Measurements from ENCODE around the gene TMEM131.
"Not testable (repeated sequence)": the region's sequence is repeated elsewhere in the genome, so short reads cannot be mapped to it uniquely, and the experiment has no call there.

The TMEM131 gene

DNA sequence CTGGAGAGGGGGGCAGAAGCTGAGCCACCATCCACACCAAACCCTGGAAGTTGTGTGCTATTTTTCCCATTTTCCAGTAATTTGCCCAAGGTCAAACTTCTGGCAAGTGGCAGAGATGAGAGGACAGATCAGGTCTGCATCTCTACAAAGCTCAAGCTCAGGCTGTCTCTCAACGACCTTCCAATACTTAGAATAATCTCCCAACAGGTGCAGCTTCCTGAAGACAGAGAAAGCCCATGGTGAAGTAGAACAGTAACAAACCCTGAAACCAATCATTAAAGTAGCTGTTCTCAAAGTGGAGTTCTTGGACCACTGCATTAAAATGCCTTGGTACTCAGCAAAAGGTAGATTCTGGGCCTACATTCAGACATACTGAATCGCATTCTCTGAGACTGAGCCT is 37.6 kb downstream of the TMEM131 start:
- no peak for DNase-seq

DNA sequence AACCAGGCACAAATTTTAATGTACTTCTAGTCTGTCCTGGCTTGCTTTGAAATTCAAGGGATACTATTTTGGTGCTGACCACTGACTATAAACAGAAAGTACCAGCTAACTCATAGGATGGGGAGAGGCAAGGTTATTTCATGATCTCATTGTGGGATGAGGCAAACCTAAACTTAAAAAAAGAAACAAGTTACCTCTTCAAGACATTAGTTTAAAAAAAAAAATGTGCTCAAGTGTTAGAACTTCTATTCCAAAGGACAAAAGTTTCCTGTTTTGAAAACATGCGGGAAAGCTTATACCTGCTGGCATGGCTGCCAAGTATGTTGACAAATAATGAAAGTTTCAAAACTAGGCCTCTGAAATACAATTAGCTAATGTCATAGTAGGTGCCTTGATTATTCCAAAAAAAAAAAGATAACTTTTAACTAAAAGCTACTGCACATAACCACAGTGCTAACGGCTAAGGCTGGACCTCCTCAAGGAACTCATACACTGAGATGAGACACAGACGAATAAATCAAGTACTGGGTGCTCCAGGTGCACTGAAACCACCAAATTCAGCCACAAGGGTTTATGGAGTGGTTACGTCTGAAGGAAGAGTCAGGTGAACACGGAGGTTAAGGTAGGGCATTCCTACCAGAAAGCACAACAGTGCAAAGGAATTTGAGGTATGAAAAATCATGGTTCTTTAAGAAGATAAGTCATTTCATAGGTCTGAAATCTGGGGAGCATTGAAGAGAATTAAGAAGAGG is 38.1 kb downstream of the TMEM131 start:
- DNase-seq, result no peak

DNA sequence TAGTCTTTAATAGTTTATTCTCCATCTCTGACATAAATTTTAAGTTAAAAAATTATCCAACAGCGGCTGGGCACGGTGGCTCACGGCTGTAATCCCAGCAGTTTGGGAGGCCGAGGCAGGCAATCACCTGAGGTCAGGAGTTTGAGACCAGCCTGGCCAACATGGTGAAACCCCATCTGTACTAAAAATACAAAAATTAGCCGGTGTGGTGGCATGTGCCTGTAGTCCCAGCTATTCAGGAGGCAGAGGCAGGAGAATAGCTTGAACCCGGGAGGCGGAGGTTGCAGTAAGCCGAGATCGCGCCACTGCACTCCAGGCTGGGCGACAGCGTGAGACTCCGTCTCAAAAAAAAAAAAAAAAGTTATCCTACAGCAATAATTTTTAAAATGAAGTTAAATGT is 39.0 kb downstream of the TMEM131 start:
- not testable (repeated sequence) for DNase-seq

DNA sequence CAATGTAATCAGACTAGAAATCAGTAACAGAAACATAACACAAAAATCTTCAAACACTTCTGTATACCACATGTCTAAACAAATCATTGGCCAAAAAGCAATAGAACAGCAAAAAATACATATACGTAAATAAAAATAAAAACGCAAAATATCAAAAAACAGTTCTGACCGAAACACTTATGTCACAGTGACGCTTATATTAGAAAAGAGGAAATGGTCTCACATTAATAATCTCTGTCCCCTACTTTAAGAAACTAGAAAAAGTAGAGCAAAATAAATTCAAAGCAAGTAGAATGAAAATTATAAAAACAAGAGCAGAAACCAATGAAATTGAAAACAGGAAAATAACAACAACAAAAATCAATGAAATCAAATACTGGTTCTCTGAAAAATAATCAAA is 41.9 kb downstream of the TMEM131 start:
- DNase-seq, result no peak

DNA sequence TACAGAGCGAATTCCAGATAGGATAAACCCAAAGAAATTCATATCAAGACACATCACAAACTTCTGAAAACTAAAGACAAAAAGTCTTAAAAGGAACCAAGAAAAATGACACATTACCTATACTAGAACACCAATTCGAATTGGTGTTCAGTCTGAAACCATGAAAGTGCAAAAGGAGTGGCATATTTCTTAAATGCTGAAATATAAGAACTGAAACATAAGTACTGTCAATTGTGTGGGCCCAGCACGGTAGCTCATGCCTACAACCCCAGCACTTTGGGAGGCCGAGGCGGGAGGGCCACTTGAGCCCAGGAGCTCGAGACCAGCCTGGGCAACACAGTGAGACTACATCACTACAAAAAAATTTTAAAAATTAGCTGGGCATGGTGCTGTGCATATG is 43.4 kb downstream of the TMEM131 start:
- DNase-seq, result no peak

DNA sequence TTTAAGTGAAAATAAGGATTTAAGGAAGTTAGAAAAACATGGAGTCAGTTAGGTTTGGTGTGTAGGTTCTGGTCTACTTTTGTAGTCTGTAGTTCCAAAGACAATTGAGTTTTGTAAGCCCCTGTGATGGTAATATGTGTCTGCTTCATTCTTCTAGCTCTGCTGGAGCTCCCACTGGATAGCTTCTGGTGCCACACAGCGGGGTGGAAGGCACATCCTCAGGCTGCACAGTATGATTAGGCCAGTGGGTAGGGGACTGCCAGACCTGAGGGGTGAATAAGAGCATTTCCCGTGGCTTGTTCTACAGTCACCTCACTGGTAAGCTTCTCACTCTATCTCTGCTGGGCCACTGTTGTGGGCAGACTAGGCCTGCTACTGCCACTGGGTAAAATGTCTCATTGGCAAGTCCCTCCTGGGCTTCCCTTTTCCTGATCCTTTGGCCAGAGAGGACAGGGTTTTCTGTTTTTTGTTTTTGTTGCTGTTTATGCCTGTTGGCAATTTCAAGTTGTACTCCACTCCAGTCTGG is 44.5 kb downstream of the TMEM131 start:
- DNase-seq, result no peak

DNA sequence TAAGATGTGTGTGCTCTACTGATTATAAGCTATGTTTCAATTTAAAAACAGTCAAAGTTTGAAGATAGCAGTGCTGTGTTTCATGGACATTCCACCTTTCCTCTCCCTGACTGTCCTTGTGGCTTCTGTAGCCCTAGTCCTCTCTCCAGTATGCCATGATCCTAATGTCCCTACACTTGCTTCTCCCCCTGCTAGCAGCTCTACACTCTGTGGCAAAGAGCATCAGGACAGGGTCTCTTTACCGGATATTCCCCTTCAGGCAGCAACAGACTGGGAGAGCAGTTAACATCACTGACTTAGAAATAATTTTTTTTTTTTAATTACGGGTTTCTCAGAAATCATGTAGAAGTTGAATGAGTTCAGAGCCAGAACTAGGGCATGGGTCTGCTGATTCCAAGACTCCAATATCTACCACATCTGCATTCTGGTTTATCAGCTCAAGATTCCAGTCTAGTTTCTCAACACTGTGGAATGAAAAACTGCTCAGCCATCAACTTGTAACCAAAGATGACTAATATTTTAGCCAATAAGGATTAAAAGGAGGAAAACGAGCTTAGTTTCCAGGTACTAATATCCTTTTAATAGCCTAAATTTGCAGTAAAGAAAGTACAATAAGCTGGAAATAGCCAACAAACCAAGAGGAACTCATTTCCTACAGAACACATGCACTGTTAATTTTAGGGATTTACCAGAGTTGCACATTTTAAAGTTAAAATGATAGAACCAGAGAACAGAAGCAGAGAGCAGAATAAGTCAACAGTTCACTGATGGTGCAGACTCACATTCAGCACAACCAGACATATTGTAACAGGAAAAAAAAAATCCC is 45.2 kb downstream of the TMEM131 start:
- DNase-seq, result no peak

DNA sequence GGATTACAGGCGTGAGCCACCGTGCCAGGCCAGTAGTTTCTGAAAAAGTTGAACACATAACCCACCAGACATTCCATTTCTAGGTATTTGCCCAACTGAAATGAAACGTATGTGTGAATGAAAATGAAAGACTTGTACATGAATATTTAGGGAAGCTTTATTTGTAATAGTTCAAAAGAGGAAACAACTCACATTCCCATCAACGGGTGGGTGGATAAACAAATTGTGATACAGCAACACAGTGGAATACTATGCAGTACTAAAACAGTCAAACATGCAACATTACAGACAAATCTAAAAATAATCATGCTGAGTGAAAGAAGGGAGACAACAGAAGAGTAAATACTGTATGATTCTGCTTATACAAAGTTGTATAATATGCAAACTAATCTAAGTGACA is 46.8 kb downstream of the TMEM131 start:
- no peak for DNase-seq

DNA sequence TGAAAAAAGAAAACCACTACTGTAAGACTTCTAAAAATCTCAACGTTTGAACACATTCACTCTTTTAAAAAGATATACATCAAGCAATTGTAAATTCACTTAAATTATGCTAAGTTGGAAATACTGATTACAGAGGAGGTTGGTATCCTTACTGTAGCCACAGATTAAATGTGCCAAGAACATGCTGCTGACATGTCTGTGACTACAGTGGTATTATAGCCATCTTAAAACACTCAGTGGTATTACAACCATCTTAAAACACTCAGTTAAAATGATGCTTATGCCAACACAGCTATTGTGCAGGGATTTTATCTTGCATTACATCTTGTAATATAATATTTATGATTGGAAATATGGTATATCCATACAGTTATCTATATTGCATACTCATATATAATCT is 50.0 kb downstream of the TMEM131 start:
- no peak for DNase-seq

DNA sequence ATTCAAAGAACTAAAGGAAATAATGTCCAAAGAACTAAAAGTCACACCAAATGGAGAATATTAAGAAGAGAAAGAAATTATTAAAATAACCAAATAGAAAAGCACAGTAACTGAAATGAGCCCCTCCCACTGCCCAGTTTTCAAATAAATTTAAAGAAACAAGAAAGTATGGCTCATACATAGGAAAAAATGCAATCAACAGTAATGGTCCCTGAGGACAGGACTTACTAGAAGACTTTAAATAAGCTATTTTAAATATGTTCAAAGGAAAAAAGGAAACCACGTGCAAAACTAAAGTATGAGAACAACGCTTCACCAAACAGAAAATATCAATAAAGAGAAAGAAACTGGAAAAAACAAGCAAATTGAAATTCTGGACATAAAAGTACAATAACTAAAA is 58.9 kb downstream of the TMEM131 start:
- DNase-seq, result no peak

DNA sequence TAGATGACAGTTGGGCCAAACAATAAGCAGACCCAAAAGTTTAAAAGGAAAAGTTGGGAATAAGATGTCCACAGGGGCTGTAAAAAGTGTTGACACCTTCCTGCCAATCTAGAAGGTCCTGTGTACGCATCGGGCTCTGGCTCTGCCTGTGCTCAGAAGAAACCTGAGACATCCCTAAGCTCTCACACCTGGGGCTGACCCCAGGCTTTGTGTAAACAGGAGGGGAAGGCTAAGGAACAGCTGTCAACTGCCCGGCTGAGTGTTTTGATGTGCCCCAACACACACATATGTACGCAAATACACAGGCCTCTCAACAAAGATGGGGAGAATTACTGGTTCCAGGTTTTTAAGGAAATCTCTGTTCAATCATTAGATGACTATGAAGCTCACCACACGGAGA is 59.5 kb downstream of the TMEM131 start:
- DNase-seq, result no peak

DNA sequence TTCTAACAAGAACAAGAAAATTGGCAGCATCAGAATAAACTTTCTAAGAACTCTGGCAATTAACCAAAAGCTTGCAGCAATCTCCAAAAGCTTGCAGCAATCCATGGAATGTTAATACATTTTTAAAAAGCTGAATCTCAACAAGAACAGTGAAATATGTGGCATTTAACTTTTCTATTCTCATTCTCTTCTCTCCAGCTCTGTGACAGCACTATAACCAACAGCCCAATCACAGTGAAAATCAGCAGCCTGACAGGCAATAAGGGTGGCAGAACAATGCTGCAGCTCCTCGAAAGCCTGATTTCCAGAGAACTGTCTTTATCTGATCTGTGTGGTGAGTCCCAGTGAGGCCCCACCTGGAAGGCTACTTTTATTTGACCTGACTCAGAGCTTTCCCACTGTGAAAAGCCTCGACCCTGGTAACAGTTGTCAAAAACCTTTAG is 60.0 kb downstream of the TMEM131 start:
- no peak for DNase-seq

DNA sequence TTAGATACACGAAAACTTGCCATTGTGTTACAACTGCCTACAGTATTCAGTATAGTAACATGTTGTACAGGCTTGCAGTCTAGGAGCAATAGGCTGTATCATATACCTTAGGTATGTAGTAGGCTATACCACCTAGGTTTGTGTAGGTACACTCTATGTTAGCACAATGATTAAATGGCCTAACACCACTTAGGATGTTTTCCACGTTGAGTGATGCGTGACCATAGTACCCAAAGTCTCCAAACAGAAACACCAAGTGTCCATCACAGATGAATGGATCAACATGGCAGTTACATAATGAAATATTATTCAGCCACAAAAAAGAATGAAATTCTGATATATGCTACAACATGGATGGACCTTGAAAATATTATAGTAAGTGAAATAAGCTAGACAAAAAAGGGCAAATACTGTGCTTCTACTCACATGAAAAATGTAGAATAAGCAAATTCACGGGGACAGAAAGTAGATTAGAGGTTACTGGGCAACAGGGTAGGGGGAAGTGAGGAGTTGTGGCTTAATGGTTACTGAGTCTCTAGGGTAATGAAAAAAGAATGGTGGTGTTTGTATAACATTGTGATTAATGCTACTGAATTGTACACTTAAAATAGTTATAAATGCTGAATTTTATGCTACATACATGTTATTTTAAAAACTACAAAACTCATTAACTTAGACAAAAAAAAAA is 62.6 kb downstream of the TMEM131 start:
- DNase-seq, result no peak

DNA sequence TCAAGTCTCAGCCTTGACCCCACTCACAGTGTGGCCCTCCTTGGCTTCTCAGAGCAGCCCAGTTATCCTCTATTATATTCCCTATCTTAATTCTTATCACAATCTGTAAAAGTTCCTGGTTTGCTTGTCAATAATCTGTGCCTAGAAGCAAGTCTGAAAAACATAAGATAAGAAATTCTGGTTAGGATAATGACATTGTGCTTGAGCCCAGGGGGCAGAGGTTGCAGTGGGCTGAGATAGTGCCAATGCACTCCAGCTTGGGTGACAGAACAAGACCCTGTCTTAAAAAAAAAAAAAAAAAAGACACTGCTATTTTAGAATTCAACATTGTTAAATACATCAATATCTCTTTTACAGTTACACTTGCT is 63.9 kb downstream of the TMEM131 start:
- DNase-seq, result no peak

DNA sequence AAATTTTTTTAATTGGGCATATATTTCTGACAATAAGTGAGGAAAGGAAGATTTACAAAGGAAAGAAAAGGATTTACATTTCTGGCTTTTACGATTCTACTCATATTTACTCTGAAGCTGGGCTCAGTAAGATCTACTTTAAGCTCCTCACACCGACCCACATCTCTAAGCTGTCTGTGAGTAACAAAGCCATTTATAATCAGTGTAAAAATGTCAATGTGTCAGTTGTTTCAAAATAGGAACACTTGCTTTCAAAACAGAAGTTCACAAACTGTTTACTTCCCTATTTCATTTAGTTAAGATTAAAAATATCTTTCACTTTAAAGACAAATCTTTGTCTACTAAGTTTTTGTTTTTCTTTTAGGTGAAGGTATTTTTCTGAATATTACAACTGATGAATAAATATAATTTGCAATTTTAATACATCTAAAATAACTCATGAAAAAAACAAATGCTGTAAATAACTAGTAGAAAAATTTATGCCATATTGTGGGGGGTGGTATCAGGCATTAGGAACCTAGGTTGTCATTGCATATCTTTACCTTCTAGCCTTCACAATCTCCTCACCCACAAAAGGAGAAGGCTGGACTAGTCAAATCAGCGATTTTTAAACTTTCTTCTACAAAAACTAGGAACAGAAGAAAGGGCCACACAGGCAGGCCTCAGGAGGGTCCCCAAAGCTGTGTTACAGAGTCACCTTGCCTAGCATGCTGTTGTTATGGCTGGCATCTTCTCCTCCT is 64.5 kb downstream of the TMEM131 start:
- DNase-seq, result no peak

DNA sequence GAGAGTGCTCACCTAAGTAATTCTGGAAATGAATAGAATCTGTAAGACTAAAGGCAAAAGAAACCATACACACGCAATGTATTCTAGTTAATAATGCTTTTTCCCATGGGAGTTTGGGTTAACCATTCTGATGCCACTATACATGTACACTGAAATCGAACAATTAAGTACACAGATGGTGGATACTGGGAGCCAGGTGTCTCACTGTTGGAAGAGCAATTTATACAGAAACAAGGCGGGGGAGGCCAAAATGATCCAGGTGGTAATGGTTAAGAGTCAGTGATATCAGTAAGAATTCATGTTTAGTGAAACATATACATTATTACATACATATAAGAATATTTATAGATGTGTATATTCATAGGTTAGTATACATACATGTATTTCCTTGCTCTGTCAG is 67.2 kb downstream of the TMEM131 start:
- DNase-seq, result no peak

DNA sequence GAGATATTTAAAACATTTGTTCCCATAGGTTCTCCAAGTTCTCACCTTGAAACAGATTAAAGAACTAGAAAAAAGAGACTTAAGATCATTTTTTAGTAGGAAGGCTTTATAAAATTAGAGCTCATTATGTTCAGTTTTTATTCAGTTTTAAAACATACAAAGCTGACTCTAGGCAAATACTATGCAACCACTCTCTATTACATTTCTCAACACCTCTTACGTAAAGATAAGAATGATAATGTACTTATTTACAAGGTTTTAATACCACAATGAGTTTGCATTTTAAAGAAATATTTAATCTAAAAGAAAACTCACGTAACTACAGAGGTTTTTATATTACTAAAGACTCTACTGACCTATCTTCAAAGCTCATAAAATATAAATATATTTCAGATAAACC is 68.8 kb downstream of the TMEM131 start:
- DNase-seq, result no peak

DNA sequence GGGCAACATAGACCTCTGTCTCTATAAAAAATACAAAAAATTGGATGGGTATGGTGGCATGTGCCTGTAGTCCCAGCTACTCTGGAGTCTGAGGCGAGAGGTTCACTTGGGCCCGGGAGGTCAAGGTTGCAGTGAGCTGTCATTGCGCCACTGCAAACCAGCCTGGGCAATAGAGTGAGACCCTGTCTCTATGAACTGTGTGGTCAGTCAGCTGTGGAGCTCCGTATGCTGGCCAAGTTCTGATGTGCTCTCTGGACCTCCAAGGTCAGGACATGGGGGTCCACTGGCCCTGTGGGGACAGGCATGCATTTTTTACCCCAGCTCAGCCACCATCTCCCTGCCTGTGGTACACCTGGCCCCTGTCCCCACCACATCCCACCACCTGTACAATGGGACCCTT is 71.6 kb downstream of the TMEM131 start:
- DNase-seq, result no peak

DNA sequence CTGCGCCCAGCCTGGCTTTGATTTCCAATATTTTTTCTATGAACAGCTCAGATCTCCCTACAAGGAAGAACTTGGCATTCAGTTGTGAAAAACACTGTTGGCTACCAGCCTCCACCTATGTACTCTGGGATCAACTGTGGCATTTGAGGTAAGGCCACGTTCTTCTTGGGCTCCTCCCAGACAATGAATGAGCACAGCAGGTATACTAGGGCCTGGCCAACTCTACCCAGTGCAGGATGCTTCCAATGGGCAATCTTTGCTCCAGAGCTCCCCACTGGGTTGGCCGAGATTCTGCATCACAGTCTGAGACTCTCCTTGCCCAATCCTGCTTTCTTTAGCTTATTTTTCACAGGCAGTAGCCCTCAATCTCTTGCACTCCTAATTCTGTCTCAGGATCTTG is 75.9 kb downstream of the TMEM131 start:
- DNase-seq, result no peak

DNA sequence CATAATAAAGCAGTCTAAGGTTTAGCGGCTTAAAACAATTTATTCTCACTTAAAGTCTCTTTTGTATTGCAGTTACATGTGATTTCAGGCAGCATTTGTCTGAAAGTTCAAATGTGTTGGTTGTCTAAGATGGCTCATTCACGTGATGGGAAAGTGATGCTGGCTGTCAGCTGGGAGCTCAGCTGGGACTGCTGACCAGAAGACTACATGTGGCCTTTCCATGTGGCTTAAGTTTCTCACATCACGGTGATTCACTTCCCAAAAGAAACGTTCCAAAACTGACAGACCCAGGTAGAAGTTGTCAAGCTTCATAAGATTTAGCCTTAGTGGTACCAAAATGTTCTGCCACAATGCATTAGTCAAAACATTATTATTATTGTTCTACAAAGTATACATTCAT is 76.9 kb downstream of the TMEM131 start:
- DNase-seq, result no peak

DNA sequence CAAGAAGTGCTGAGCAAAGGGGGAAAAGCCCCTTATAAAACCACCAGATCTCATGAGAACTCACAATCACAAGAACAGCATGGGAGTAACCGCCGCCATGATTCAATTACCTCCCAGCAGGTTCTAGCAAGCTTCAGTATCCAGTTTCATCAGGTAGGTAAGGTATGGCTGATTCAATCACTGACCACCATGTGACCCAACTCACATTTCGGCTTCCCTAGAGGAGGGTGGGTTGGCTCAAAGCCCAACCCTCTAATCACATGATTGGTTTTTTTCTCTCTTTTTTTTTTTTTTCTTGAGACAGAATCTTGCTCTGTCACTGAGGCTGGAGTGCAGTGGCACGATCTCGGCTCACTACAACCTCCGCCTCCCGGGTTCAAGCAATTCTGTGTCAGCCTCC is 78.1 kb downstream of the TMEM131 start:
- DNase-seq, result not testable (repeated sequence)
